RKO (cell line): ENCODE measurements around the gene EXD3.
A peak's percentile ranks its signal among the peaks of the same experiment; 100 is the strongest.

ENCODE experiments used
- DNase-seq: peaks from one replicate; pipeline ENCODE4 v3.0.0-alpha.2; 2016; ENCODE audit warnings: low spot score

Gene EXD3

GRCh38 chr9:137365552-137366444 is 57.2 kb downstream of the EXD3 start:
- DNase-seq = no peak

- no peak for DNase-seq
Observed at GRCh38 chr9:137365056-137365455, 57.9 kb downstream of the EXD3 start.

GRCh38 chr9:137359850-137360249 is 63.1 kb downstream of the EXD3 start:
- DNase-seq = no peak

- DNase-seq = no peak
Observed at GRCh38 chr9:137358126-137358525, 64.8 kb downstream of the EXD3 start.

GRCh38 chr9:137357166-137357565 is 65.8 kb downstream of the EXD3 start:
- no peak for DNase-seq

DNA sequence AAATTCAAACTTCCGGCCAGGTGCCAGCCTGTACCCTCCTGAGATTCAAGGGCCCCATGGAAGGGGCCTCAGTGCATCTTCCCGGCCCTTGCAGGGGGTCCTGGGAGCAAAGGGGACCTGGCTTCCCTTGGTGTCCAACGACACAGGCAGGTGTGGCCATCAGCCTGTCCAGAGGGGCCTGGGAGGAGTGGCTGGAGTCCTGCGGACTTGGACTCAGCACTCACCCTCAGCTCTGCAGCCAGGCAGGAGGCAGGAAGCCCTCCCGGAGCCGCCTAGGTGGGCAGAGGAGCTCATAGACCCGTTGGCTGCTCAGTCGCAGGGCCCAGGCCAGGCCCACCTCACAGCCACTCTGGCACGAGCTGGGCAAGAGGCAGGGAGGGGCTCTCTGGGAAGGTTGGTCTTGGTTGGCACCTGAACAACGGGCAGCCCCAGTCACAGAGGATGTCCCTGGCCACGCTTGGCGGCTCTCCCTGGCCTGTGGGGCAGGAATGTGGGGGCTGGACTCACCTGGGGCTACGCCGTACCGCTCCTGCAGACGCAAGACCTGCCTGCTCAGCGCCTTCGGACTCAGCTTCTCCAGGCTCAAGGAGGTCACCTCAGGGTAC is 67.1 kb downstream of the EXD3 start:
- no peak for DNase-seq

- DNase-seq = no peak
Observed at GRCh38 chr9:137354845-137355760, 67.9 kb downstream of the EXD3 start.

GRCh38 chr9:137354153-137354844 is 68.7 kb downstream of the EXD3 start:
- DNase-seq = no peak

- no peak for DNase-seq
Observed at GRCh38 chr9:137353223-137354152, 69.5 kb downstream of the EXD3 start.

- DNase-seq = no peak
Observed at GRCh38 chr9:137352511-137353222, 70.3 kb downstream of the EXD3 start.

DNA sequence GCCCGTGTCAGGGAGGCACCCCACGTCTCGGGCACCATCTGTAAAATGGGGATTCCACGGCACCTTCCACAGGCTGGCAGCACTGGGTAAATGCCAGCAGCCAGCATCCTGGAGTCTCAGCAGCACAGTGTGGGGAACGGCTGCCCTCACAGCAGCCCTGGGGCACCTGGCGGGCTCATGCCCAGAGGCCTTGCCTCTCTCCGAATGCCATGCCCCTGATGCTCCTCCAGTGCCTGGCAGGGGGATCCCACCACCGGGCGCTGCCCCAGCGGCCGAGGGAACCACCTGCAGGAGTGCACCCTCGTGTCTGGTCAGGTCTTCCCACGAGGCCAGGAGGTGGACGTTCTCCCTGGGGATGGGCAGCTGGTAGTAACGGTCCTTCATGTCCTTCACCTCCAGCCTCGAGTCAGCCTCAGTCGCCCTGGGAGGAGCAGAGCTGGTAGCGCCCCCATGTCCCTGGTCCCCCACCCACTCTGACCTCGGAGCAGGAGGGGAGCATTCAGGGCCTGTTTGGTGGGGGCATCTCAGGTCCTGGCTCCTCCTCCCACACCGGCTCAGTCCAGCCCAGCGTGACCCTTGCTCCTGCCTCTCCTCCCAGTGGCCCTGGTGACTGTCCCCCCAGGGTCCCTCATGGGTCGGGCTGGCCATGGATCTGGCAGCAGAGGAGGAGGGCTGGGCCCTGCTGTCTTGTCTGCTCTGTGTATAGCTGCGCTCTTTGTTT is 71.0 kb downstream of the EXD3 start:
- DNase-seq = no peak

GRCh38 chr9:137350696-137351584 is 72.0 kb downstream of the EXD3 start:
- DNase-seq = no peak

- DNase-seq = no peak
Observed at GRCh38 chr9:137349471-137350033, 73.4 kb downstream of the EXD3 start.

DNA sequence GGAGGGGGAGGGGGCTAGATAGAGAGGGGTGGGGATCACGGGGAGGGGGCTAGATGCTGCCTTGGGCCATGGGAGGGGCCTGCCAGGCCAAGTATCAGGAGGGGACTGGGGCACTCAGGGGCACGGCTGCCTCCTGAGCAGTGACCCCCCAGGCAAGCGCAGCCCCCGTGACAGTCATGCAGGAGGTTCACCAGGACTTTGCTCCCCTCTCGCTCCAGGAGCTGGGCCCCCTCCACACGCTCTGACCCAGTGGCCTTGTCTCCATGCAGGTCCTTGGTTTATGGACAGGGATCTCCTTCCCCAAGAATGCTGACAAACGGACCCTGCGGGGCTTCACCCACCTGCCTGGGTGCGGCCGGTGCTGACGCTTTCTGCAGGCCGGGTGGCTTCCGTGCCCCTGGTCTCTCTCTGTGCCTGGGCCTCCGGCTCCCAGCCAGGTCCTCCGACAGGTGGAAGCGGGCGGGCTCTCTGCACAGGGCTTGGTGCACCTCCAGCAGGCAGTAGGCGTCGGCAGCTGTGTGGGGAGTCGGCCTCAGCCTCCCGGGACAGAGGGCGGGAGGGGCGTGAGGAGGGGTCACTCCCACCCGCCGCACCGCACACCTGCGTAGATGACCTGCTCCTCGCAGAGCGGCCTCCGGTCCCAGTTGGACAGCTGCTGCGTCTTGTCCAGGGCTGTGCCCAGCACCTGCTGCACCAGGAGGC is 74.0 kb downstream of the EXD3 start:
- DNase-seq = no peak

- DNase-seq = no peak
Observed at GRCh38 chr9:137347928-137348327, 75.0 kb downstream of the EXD3 start.

GRCh38 chr9:137342482-137342881 is 80.5 kb downstream of the EXD3 start:
- no peak for DNase-seq

DNA sequence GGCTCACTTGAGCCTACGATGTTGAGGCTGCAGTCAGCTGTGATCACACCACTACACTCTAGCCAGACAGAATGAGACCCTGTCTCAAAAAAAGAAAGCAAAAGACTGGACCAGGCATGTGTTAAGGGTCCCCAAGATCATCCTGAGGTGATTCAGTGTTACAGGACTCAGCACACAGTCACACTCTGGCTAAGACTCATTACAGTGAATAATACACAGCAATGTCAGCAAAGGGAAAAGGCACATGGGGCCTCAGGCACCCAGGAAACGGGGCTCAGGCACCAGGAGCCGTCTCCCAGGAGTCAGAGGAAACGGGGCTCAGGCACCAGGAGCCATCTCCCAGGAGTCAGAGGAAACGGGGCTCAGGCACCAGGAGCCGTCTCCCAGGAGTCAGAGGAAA is 81.7 kb downstream of the EXD3 start:
- peak; percentile 95 for DNase-seq
